H1 (cell line): ENCODE measurements around the gene TUBA1A. TPM values are rescaled to one million over a fixed set of nuclear protein-coding genes. Genes with fewer than 3 reads are reported as not detected.

ENCODE experiments used
- CBX5 ChIP-seq: fragments of 300-800, 300-1000 bp; sonication (generic); IDR thresholded peaks from 2 replicates; pipeline ENCODE4 v1.7.1; 2016; ENCODE audit warnings: antibody characterized with exemption, low read length, low read depth
- CHD7 ChIP-seq: fragments of 300-600 bp; sonication (generic); IDR thresholded peaks from 2 replicates; pipeline ENCODE4 v1.7.1; 2012; ENCODE audit warnings: low read length, moderate library complexity, mild to moderate bottlenecking, inconsistent platforms; ENCODE audit not compliant: insufficient replicate concordance
- GTF2F1 ChIP-seq: IDR thresholded peaks from 2 replicates; pipeline ENCODE4 v1.6.1; 2012; ENCODE audit warnings: low read depth, low read length, improper control_type of control experiment, borderline replicate concordance
- KDM1A ChIP-seq: fragments of 200-600, 300-600 bp; sonication (generic); IDR thresholded peaks from 2 replicates; pipeline ENCODE4 v1.7.1; 2016; ENCODE audit warnings: mild to moderate bottlenecking, low read length, borderline replicate concordance
- KDM5A ChIP-seq: fragments of 200-600 bp; IDR thresholded peaks from 2 replicates; pipeline ENCODE4 v1.7.1; 2012; ENCODE audit warnings: mild to moderate bottlenecking, low read length, inconsistent platforms, mixed read lengths
- MAX ChIP-seq: IDR thresholded peaks from 2 replicates; pipeline ENCODE4 v1.6.1; 2012; ENCODE audit warnings: inconsistent platforms
- NANOG ChIP-seq: IDR thresholded peaks from 2 replicates; pipeline ENCODE4 v1.6.1; 2011; ENCODE audit warnings: low read length, low read depth, mild to moderate bottlenecking, inconsistent platforms; ENCODE audit not compliant: insufficient read depth, poor library complexity, severe bottlenecking
- SAP30 ChIP-seq: fragments of 300-600 bp; sonication (generic); IDR thresholded peaks from 2 replicates; pipeline ENCODE4 v1.7.1; 2012; ENCODE audit warnings: low read length, moderate library complexity, mild to moderate bottlenecking, inconsistent platforms; ENCODE audit not compliant: insufficient read depth, insufficient replicate concordance
- SIN3A ChIP-seq, 2 experiments: IDR thresholded peaks in 1 of 2; conservative IDR thresholded peaks in 1 of 2; 2 replicates each; pipeline ENCODE4 v1.6.1; 2011 to 2012; ENCODE audit warnings: low read length in 2 of 2, improper control_type of control experiment in 1 of 2, low read depth in 1 of 2, mild to moderate bottlenecking in 1 of 2
- SRF ChIP-seq: IDR thresholded peaks from 2 replicates; pipeline ENCODE4 v1.6.1; 2011; ENCODE audit warnings: mild to moderate bottlenecking, low read depth, low read length, moderate library complexity
- YY1 ChIP-seq: IDR thresholded peaks from 2 replicates; pipeline ENCODE4 v1.6.1; 2011; ENCODE audit warnings: low read depth, mild to moderate bottlenecking, low read length
- polyA plus RNA-seq, 7 experiments: library from polyadenylated mRNA; depleted of rRNA in 3 of 7; stranded (reverse) in 5 of 7; unstranded in 2 of 7; fragments of >200 nt in 5 of 7; fragments of 200-250 nt in 2 of 7; gene quantifications; 1 replicate in 5 of 7; 2 replicates in 1 of 7; 4 replicates in 1 of 7; pipeline versions ENCODE4 v1.2.1 to v1.2.3, GENCODE V29; 2011 to 2013; ENCODE audit warnings: missing spikeins in 2 of 7, mixed read lengths in 2 of 7
- total RNA-seq: library from RNA; stranded (reverse); fragmentation: NEBNext Ultra II Directional; extraction: Animal tissue kit (Norgen Biotek cat#: 25700); gene quantifications from 2 replicates; pipeline ENCODE4 v1.2.1, GENCODE V29; 2021

TUBA1A gene
- total and polyA plus RNA-seq, 2 of the 8 experiments (the other 6 are each of a cell fraction or from before 2014, with no cell fraction given): 283 to 1,018 TPM

- TF ChIP-seq SRF (no peak), KDM5A (no peak), YY1 (peak; percentile 79), CHD7 (no peak), SIN3A (conservative IDR thresholded peaks at IDR 0.05 in 1 of 2, IDR thresholded peaks at IDR 0.05 in 1 of 2; ENCODE audit: low read depth in 1 of 2, low read length in 2 of 2) (peak; percentile 87 to 95; a peak in 2 of 4 replicates), GTF2F1 (no peak), MAX (0 out of 2 replicates have a peak, but pooled peaks have one; percentile 36), CBX5 (no peak), KDM1A (no peak), NANOG (no peak), SAP30 (peak; percentile 91)
Measured at GRCh38 chr12:49188916-49189367, at the start of gene TUBA1A (continued).
